LNCaP clone FGC (cell line): Measurements from ENCODE around the gene CRADD.

Experiments used
- DNase-seq: peaks from one replicate; pipeline ENCODE4 v3.0.0-alpha.2; 2011; ENCODE audit warnings: low read depth
- H3K4me3 ChIP-seq: 2 replicates; pipeline ENCODE4 v1.5.1; 2011; ENCODE audit warnings: mild to moderate bottlenecking, low read depth, low read length, control low read depth
- CTCF ChIP-seq: IDR thresholded peaks from 2 replicates; pipeline ENCODE4 v1.5.1; 2012; ENCODE audit warnings: mild to moderate bottlenecking; ENCODE audit not compliant: control insufficient read depth, insufficient read depth; ENCODE audit errors: extremely low read depth

Gene CRADD

GRCh38 chr12:93938931-93939330 lies 261.8 kb downstream of the CRADD start:
- no peak for TF ChIP-seq CTCF
- no peak for DNase-seq

GRCh38 chr12:93939641-93940325 lies 262.6 kb downstream of the CRADD start:
- no peak for DNase-seq
- H3K4me3 ChIP-seq, result no peak overlapping the region
- no peak for TF ChIP-seq CTCF

More at GRCh38 chr12:93938931-93939330, 261.8 kb downstream of the CRADD start:
- H3K4me3 ChIP-seq, result no peak overlapping the region

- peak; percentile 70 for DNase-seq
- H3K4me3 ChIP-seq, result no peak overlapping the region
- TF ChIP-seq CTCF, result no peak
Observed at GRCh38 chr12:93943780-93944179, 266.6 kb downstream of the CRADD start.

GRCh38 chr12:93944201-93944600 lies 267.0 kb downstream of the CRADD start:
- no peak for DNase-seq
- no peak for TF ChIP-seq CTCF
- H3K4me3 ChIP-seq, result no peak overlapping the region
